HG02970 (cell line): ENCODE measurements around the gene UPK3A.
"Not testable (repeated sequence)": the region's sequence is repeated elsewhere in the genome, so short reads cannot be mapped to it uniquely, and the experiment has no call there.

Experiments used
- ATAC-seq: cut with Tn5 transposase; IDR thresholded peaks from one replicate; pipeline ENCODE4 v1.9.1; 2021; ENCODE audit warnings: mild to moderate bottlenecking, moderate library complexity, moderate number of reproducible peaks; ENCODE audit not compliant: unreplicated experiment, low FRiP score

UPK3A gene

DNA sequence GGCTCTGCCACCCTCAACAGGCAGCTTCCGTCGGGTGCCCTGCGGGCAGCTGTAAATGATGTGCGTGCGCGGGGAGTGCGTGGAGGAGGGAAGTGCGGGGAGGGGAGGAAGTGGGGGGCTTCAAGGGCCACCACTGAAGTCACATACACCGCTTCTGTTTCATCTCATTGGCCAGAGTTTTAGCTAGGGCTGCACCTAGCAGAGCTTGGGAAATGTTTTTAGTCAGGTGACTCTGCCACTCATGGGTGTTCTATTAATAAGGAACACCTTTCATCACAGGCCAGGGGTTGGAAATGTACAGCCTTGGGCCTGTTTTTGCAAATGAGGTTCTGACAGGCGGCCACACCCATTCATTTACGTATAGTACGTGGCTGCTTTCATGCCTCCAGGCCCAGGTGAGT is 39.6 kb downstream of the UPK3A start:
- no peak for ATAC-seq

DNA sequence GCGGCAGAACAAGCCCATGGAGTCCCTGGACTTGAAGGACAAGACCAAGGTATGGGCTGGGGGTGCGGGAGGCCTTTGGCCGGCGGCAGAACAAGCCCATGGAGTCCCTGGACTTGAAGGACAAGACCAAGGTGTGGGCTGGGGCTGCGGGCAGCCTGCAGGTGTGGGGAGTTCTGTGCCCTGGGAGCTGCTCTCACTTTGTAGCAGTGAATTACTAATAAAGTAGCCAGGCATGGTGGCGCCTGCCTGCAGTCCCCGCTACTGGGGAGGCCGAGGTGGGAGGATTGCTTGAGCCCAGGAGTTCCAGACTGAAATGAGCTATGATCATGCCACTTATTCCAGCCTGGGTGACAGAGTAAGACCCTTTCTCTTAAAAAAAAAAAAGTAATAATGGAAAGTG is 43.5 kb downstream of the UPK3A start:
- not testable (repeated sequence) for ATAC-seq

DNA sequence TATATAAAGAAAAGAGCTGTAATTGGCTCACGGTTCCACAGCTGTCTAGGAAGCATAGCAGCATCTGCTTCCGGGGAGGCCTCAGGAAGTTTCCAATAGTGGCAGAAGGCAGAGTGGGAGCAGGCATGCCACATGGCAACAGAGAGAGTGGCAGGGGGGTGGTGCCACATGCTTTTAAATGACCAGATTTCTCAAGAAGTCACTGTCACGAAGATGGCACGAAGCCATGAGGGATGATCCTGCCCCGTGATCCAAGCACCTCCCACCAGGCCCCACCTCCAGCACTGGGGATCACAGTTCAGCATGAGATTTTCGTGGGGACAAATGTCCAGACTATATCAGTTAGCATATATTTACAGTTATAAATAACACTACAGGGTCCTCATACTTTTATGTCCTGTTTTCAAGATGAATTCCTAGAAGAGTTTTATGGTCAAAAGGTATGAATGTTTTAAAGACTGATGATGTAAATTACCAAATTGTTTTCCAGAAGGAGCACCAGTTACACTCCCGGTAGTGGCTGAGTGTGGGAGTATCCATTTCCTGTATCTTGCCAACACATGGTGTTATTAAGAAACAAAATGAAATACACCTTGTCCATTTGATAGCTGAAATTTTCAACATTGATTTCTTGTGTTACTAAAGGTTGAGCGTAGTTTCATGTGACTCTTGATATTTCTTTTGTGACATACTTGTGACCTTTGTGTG is 44.2 kb downstream of the UPK3A start:
- no peak for ATAC-seq

DNA sequence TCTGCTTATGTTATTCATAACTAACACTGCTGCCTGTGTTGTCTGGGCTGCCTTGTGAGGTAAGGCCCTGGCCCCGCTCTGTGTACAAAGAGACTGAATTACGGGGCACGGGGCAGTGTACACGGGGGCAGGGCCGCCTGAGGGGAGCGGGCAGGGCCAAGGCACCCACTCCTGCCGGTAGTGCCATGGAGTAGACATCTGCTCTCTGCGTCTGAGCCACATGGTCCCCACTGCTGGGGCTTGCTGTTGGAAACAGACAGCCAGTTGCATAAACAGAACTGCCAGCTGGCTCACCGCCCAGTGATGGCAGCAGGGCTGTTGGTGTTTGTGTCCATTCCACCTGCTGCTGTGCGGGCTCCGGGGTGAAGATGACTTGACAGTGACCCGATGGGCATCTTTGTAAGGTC is 44.8 kb downstream of the UPK3A start:
- no peak for ATAC-seq

DNA sequence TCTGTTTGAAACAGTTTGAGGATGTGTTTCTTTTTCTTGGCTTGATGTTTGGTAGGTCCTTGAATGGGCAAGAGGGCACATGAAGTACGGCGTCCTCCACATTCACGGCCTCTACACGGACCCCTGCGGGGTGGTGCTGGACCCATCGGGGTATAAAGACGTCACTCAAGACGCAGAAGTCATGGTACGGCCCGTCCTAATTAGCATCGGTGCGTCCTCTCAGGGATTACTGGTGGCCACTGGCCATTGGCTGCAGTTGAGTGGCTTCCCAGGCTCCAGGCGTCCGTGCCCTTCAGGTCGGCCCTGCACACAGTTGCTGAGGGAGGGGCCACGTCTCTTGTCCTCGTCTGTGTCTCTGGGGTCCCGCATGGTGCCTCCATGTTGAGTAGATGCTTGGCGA is 45.8 kb downstream of the UPK3A start:
- no peak for ATAC-seq

DNA sequence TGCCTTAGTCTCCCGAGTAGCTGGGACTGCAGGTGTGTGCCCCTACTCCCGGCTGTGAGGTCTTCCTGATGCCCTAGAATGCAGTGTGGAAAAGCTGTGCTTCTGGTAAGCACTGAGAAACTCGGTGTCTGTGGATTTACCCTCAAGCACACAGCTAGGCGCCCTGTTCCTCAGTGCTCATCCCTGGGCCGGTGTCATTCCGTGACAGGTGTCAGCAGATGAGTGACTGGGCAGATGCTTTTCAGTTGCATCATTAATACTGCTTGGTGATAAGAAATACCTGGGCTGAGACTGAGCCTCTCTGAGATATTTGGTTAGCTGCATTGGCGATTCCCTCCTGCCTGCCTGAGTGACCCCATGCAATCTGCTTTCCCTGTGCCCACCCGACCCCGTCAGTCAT is 46.7 kb downstream of the UPK3A start:
- ATAC-seq: no peak

DNA sequence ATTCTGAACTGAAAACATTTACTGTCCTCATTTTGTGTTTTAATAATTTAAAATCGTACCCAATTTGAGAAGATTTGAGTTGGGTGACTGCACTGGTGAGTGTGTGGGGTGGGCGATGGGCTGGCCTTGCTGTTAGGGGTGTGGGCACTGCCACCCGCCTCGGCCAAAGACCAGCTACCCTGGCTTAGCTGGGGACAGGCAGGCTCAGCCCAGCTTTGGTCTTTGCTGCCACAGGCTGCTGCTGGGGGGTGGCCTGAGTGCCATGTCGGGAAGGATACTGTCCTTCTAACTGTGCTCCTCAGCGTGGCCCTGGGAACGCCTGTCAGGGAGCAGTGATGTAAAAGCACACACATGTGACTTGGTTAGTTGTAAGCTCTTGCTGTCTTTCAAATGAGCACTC is 47.3 kb downstream of the UPK3A start:
- ATAC-seq: no peak

DNA sequence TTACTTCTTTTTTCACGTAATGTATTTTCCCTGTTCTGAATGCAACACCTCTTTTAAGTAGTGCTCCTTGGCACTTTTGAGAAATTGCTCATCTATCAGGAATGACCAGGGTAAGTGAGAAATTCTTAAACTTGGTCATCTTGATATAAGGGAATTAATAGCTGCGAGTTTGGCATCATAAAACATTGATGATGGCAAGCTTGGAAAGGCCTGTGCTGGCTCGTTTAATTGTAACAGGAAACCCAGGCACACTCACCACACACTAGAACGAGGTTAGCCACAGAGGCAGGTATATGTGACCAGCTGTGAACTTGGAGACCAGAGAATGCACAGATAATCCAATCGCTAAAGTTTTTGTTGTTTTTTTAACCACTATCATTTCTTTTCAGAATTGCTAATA is 49.3 kb downstream of the UPK3A start:
- no peak for ATAC-seq

DNA sequence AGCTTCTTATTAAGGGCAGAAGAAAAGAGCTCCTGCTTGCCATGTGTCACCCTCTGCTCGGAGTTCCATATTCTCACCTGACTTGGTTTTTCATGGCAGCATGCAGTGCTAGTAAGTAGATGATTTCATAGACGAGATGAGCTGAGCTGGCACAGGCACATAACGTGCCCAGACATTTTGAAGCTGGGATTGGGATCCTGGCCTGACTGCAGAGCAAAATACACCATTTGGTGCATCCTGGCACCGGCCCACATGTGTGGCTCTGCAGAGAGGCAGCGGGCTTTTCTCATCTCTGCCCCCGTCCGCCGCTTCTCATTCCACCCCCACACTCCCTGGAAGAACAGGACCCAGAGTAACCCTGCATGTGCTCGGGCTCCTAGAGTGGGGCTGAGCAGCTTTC is 49.8 kb downstream of the UPK3A start:
- no peak for ATAC-seq

DNA sequence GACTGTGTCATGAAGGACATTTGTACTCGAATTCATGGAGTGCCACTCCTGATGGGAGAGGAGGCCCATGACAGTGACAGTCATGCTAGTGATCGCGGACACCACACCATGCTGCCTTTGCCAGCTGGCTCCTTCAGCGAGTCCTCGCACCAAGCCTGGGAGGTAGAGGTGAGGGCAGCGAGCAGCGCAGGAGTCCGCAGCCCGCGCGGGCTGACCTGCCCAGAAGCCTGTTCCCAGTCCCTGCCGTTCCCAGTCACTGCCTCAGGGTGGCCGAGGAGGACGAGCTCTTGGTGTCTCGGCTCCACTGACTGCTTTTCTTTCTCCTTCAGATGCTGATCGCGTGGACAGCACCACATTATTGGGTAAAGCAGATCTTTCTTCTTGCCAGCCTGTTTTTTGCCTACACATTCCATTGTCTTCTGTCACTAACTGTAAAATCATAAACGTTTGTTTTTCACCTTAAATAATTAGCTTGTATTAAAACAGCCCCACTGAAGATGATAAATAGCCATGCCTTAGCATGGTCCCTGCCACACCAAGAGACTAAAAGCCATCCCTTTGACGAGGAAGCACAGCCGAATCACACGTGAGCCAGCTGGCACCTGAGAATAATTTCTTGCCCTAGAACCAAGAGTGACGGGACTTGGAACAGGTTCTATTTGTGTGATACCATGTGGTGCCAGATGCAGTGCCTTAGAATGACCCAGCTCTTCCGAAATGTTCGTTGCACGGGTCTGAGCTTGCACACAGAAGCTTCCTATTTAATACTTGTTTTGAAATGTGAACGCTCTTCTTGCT is 50.5 kb downstream of the UPK3A start:
- no peak for ATAC-seq

DNA sequence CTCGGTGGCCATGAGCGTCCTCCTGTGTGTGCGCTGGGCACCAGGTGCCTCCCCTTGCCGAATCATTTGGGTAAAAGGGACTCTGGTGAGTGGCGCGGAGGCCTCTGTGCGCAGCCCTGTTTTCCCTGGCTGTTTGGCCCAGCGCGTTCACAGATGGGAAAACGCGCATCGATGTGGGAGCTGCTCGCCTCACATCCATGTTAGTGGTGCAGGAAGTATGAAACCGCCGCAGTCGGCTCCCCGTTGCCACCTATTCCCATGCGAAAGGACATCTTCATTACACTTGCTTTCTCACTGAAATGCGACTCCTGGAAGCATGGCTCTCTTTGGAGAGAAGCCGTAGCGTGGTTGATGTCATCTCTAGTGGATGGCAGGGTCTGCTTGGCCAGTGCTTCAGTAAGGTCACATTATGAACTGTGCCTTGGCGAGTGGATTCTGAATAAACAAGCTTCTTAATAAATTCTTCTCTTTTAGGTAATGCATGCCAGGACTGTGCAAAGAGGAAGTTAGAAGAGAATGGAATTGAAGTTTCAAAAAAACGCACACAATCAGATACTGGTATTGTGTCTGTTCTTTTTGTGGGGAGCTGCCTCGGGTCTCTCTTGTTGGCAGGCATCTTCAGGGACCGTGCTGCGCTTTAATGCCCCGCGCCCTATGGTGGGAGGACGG is 51.2 kb downstream of the UPK3A start:
- ATAC-seq: no peak

DNA sequence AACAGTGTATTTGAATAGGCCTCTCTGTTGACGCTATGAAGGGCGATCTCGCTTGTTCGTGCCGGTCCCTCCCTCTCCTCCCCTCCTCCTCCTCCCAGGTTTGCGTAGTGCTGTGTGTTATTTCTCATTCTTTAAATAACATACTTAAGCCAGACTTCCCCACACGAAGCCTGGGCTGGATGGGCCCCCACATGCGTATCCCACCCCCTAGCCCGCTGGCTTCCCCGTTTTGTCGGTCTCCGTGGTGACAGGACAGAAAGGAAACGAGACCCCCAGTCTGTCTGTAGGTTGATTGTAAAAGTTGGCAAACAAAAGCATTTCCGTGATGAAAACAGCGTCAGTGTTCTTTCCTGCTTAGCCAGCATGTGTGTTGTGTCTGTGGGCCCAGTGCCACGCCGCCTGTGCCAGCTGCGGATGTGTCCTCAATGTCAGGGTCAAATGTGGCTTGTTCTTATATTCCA is 52.3 kb downstream of the UPK3A start:
- ATAC-seq: no peak

DNA sequence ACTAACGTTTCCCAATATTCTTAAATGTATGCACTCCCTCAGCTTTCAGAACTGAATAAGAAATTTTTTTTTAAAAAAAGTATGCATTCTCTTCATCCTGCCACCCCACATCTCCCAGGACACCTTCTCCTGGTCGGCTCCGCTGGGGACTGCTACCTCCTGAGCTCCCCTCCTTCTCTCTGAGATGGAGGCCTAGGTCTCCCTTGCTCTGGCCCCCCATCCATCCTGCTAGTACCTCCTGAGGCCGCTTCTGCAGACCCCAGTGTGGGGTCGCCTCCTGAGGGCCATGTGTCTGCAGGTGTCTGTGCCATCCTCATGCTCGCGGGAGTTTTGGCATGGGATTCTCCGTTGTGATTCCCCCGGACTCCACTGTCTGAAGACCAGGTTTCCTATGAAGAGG is 52.8 kb downstream of the UPK3A start:
- no peak for ATAC-seq

DNA sequence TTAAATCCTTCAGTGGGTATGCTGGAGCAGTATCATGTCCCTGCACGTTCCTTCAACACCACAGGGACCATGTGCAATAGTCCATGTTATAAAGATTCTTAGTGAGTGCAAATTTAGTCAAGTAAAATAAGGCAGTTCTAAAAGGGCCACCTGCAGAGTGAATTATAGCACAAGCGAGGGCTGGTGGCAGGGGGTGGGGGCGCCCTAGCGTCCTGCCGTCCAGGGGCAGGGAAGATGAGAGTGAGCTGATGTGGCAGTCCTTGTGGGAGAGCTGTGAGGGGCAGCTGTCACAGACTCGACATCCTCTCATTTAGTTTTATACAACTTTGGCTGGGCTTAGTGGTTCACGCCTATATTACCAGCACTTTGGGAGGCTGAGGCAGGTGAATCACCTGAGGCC is 54.0 kb downstream of the UPK3A start:
- no peak for ATAC-seq

DNA sequence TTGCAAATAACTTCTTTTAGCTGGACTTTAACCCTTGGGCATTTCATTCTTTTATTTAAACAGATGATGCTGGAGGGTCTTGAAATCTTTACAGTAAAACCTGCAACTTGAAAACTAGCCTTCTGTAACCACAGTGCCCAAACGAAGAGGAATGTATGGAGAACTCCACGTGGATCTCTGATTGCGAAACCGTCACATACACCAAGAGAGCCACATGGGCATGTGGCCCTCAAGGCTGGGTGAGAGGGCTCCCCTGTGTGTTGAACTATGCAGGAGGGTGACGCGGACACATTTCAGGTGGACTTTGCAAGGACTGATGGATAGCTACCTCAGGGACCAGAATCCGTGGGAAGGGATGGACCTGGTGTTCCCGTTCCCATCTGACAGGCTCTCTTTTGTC is 55.6 kb downstream of the UPK3A start:
- ATAC-seq: no peak

DNA sequence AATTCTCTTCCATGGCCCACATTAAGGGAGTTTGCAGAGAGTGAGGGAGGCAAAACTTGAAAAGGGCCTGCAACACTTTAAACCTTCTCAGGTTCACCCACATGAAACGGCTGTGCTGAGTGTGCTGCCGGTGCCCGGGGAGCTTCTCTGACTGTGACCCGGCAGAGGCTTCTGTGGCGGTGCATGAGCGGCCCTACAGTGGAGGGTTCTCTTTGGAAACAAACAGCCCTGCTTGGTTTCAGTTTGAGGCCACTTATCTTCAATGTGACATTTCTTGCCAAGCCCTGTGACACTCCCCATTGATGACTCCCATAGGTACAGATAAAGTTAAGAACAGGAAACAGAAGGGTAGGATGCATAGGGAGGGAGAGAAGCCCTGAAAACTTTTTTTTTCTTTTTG is 56.7 kb downstream of the UPK3A start:
- ATAC-seq: no peak

DNA sequence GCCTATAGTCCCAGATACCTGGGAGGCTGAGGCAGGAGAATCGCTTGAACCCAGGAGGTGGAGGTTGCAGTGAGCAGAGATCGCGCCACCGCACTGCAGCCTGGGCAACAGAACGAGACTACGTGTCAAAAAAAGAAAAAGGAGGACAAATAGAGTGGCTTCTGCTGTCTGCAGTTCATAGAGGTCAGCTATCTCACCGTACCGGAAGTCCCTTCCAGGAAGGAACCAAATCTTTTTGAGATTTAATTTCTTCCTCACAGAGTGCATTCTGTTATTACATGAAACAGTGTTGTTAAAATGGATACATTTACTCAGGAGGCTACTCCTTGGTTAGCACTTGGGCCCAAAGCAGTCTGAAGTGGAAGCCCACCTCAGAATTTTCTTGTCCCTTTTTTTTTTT is 58.4 kb downstream of the UPK3A start:
- ATAC-seq: no peak

DNA sequence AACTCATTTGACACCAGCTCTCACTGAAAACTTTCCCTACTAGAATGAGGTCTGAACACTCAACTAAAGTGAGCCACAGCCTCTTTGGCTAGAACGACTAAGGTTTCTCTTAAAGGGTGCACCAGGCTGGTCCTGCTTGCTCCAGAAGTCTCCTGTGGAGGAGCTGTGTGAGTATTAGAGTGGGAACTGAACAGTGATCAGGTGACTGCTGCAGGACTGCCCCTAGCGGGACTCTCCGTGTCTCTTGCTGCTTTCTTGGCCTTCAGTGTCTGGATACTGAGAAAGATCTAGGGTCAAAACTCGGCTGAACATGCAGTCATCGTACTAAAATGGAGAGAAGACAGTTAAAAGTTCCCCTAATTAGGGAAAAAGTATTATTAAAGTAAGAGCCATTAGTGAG is 59.6 kb downstream of the UPK3A start:
- no peak for ATAC-seq
